ENCODE results near the gene ZBTB17. TPM values are rescaled to one million over a fixed set of nuclear protein-coding genes. Genes with fewer than 3 reads are reported as not detected.
"Not testable (repeated sequence)": the region's sequence is repeated elsewhere in the genome, so short reads cannot be mapped to it uniquely, and the experiment has no call there.

The ZBTB17 gene
- total and polyA plus RNA-seq, 9 donors, result 3.7 to 45.7 (median 29.8) TPM

DNA sequence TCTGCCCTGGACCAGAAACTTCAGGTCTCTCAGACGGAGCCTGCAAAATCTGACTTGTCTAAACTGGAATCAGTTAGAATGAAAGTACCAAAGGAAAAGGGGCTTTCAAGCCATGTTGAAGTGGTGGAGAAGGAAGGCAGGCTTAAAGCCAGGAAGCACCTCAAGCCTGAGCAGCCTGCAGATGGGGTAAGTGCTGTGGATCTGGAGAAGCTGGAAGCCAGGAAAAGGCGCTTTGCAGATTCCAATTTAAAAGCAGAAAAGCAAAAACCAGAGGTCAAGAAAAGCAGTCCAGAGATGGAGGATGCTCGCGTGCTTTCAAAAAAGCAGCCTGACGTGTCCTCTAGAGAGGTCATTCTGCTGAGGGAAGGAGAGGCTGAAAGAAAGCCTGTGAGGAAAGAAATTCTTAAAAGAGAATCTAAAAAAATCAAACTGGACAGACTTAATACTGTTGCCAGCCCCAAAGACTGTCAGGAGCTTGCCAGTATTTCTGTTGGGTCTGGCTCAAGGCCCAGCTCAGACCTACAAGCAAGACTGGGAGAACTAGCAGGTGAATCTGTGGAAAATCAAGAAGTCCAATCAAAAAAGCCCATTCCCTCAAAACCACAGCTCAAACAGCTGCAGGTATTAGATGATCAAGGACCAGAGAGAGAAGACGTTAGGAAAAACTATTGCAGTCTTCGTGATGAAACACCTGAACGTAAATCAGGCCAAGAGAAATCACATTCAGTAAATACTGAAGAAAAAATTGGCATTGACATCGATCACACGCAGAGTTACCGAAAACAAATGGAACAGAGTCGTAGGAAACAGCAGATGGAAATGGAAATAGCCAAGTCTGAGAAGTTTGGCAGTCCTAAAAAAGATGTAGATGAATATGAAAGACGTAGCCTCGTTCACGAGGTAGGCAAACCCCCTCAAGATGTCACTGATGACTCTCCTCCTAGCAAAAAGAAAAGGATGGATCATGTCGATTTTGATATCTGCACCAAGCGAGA is 46.6 kb downstream of the ZBTB17 start:
- WGBS, 3 donors, result 91 to 96% (median 94%) methylated on average over 17 of the region's 17 CpGs
- H3K9me3 ChIP-seq, result no peaks in the 10 kb centered on the region

DNA sequence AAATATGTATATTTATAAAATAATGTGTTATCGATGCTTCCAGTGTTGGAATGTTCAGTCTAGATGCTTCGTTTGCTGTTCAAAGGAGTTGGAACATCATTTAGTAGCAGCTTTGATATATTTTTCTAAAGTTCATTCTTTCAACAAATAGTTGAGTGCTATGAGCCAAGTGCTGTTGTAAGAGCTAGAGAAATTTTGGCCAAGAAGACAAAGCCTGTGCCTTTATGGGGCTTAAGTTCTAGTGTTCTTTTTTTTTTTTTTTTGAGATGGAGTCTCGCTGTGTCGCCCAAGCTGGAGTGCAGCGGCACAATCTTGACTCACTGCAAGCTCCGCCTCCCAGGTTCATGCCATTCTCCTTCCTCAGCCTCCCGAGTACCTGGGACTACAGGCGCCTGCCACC is 49.5 kb downstream of the ZBTB17 start:
- H3K27ac ChIP-seq; H3K9me3 ChIP-seq; intact Hi-C loops (cut with DNase I); H3K4me3 ChIP-seq; DNase-seq; H3K36me3 ChIP-seq; H3K4me1 ChIP-seq (ENCODE audit: insufficient read depth); H3K27me3 ChIP-seq: not testable (repeated sequence)
- 59 to 65% (median 60%) methylated on average over 8 of the region's 8 CpGs for WGBS, 3 donors

More for the DNA sequence above, 46.6 kb downstream of the ZBTB17 start:
- intact Hi-C loops (cut with DNase I), result no loop called here
- Histone ChIP-seq H3K36me3 (no peaks in the 10 kb centered on the region), H3K4me3 (no peak overlapping the region), H3K27ac (no peak overlapping the region), H3K27me3 (no peaks in the 10 kb centered on the region), H3K4me1 (ENCODE audit: insufficient read depth) (no peaks in the 10 kb centered on the region)
- no peak for DNase-seq
- no peak for TF ChIP-seq POLR2A (IDR thresholded peaks at IDR 0.05)
- TF ChIP-seq, protein P1, sequence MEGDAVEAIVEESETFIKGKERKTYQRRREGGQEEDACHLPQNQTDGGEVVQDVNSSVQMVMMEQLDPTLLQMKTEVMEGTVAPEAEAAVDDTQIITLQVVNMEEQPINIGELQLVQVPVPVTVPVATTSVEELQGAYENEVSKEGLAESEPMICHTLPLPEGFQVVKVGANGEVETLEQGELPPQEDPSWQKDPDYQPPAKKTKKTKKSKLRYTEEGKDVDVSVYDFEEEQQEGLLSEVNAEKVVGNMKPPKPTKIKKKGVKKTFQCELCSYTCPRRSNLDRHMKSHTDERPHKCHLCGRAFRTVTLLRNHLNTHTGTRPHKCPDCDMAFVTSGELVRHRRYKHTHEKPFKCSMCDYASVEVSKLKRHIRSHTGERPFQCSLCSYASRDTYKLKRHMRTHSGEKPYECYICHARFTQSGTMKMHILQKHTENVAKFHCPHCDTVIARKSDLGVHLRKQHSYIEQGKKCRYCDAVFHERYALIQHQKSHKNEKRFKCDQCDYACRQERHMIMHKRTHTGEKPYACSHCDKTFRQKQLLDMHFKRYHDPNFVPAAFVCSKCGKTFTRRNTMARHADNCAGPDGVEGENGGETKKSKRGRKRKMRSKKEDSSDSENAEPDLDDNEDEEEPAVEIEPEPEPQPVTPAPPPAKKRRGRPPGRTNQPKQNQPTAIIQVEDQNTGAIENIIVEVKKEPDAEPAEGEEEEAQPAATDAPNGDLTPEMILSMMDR (IDR thresholded peaks at IDR 0.05), result no peak
- TF ChIP-seq EP300 (IDR thresholded peaks at IDR 0.05), result no peak

DNA sequence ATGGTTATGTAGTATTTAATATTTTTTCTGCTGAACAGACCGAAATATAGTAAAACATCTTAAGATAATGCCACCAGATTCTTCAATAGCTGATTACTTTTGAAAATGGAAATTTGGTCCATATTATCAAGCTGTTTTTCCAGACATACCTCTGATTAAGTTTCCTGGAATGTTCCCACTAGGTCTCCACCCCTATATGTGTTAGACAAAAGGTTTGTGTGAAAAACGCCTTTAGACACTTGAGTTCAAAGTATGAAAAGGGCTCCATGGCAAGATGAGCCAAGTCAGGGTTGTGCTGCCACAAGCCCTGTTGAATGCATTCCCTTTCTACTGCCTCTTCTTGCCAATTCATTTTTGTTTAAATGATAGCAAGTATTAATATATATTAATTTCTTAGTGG is 52.7 kb downstream of the ZBTB17 start:
- no peak overlapping the region for H3K4me3 ChIP-seq
- 51 to 68% (median 66%) methylated on average over 2 of the region's 2 CpGs for WGBS, 3 donors
- H3K27ac ChIP-seq, result no peak overlapping the region
- DNase-seq, result no peak
- H3K9me3 ChIP-seq, result no peaks in the 10 kb centered on the region
- intact Hi-C loops (cut with DNase I), result no loop called here
- TF ChIP-seq POLR2A (IDR thresholded peaks at IDR 0.05), result no peak
- no peaks in the 10 kb centered on the region for H3K36me3 ChIP-seq
- H3K27me3 ChIP-seq, result no peaks in the 10 kb centered on the region
- no peaks in the 10 kb centered on the region for H3K4me1 ChIP-seq (ENCODE audit: insufficient read depth)

DNA sequence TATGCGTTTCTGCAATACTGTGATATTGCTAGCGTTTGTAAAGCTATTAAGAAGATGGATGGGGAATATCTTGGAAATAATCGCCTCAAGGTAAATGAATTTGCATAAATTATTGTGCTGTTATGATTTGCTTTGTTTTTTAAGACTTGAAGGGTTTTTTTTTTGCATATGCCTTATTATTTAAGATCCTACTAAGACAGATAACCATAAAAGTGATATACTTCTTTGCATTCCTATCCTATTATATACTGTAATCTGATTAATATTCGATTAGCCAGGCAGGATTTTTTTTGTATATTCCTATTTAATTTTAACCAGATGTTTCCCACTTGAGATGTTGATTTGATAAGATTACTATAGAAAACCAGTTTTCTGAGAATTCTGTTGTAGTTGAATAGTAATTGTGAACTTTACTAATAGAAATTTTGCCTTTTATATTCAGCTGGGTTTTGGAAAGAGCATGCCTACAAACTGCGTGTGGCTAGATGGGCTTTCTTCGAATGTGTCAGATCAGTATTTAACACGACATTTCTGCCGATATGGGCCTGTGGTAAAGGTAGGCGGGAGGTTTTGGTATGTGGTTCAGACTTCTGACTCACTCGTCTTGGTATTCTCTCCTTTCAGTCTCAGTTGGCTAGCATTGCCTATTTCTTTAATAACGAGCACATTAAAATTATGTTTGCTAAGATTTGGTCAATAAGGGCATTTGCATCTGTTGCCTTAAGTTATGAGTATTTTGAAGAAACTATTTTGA is 56.8 kb downstream of the ZBTB17 start:
- Histone ChIP-seq H3K27me3 (no peaks in the 10 kb centered on the region), H3K27ac (no peak overlapping the region), H3K9me3 (no peaks in the 10 kb centered on the region), H3K4me3 (no peak overlapping the region), H3K4me1 (ENCODE audit: insufficient read depth) (peaks cover 4% of the 10 kb centered on the region), H3K36me3 (no peaks in the 10 kb centered on the region)
- 61 to 70% (median 65%) methylated on average over 11 of the region's 11 CpGs for WGBS, 3 donors
- TF ChIP-seq, protein P1 (IDR thresholded peaks at IDR 0.05), result no peak
- no peak for TF ChIP-seq POLR2A (IDR thresholded peaks at IDR 0.05)
- TF ChIP-seq EP300 (IDR thresholded peaks at IDR 0.05), result no peak
- intact Hi-C loops (cut with DNase I), result no loop called here
- DNase-seq, result no peak

- 70 to 94% (median 87%) methylated on average over 7 of the region's 7 CpGs for WGBS, 3 donors
- no peak for DNase-seq
- intact Hi-C loops (cut with DNase I), result no loop called here
- H3K4me3 ChIP-seq, result no peak overlapping the region
- no peaks in the 10 kb centered on the region for H3K9me3 ChIP-seq
- no peak overlapping the region for H3K27ac ChIP-seq
- no peaks in the 10 kb centered on the region for H3K27me3 ChIP-seq
- TF ChIP-seq EP300 (IDR thresholded peaks at IDR 0.05), result no peak
- TF ChIP-seq, protein P1 (IDR thresholded peaks at IDR 0.05), result no peak
- TF ChIP-seq POLR2A (IDR thresholded peaks at IDR 0.05), result no peak
- H3K36me3 ChIP-seq, result no peaks in the 10 kb centered on the region
- H3K4me1 ChIP-seq (ENCODE audit: insufficient read depth), result peaks cover 4% of the 10 kb centered on the region
Measured at GRCh38 chr1:15916916-15917315, 59.0 kb downstream of the ZBTB17 start.
